ENCODE data around the gene CHRM4. TPM values are rescaled to one million over a fixed set of nuclear protein-coding genes. Genes with fewer than 3 reads are reported as not detected.
"Not testable (repeated sequence)": the region's sequence is repeated elsewhere in the genome, so short reads cannot be mapped to it uniquely, and the experiment has no call there.

The CHRM4 gene
- total RNA-seq, 1 donor from 2014 or later, result 8.5 TPM

DNA sequence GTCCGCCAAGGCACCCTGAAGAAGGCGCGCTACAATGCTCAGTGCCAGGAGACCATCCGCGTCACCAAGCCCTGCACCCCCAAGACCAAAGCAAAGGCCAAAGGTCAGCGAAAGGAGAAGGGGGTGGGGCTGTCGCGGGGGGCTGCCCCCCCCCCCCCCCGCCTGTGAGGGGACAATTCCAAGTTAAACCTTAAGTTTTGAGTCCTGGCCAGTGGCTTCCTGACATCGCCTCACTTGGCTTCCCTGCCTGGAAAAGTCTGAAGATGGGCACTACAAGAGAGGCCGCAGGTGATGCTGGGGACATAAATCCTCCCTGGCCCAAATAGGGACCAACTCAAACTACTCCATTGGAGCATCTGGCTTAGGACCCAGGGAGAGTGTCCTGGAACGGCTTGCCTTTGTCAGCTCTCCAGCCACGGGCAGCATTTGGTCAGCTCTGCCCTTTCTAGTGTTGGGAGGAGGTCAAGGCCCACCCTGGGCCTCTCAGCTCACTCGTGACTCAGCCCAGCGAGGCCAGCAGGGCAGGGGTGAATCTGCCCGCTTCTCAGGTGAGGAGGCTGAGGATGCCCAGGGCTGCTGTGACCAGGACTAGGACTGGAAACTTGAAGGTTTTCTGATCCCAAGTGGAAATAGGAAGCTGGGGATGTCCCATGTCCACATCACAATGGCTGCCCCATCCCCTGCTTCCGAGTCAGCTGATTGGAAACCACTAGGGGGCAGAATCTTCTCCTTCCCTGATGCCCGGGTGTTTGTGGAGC, 8.8 kb downstream of the CHRM4 start:
- peak overlapping the region; percentile 70 for H3K27ac Mint-ChIP-seq (ENCODE audit: unreplicated experiment)
- H3K4me3 Mint-ChIP-seq (ENCODE audit: unreplicated experiment), result peak overlapping the region; percentile 85
- H3K27me3 Mint-ChIP-seq (ENCODE audit: unreplicated experiment), result peaks cover 14% of the 10 kb centered on the region
- TF ChIP-seq, protein P1, sequence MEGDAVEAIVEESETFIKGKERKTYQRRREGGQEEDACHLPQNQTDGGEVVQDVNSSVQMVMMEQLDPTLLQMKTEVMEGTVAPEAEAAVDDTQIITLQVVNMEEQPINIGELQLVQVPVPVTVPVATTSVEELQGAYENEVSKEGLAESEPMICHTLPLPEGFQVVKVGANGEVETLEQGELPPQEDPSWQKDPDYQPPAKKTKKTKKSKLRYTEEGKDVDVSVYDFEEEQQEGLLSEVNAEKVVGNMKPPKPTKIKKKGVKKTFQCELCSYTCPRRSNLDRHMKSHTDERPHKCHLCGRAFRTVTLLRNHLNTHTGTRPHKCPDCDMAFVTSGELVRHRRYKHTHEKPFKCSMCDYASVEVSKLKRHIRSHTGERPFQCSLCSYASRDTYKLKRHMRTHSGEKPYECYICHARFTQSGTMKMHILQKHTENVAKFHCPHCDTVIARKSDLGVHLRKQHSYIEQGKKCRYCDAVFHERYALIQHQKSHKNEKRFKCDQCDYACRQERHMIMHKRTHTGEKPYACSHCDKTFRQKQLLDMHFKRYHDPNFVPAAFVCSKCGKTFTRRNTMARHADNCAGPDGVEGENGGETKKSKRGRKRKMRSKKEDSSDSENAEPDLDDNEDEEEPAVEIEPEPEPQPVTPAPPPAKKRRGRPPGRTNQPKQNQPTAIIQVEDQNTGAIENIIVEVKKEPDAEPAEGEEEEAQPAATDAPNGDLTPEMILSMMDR (IDR thresholded peaks at IDR 0.05; ENCODE audit: partially characterized antibody, unreplicated experiment), result peak; percentile 80
- H3K4me1 Mint-ChIP-seq (ENCODE audit: low read depth, unreplicated experiment), result peaks cover 25% of the 10 kb centered on the region
- H3K9me3 Mint-ChIP-seq (ENCODE audit: unreplicated experiment), result peaks cover 24% of the 10 kb centered on the region
- DNase-seq, result peak; percentile 70
- H3K36me3 Mint-ChIP-seq (ENCODE audit: unreplicated experiment), result peaks cover 10% of the 10 kb centered on the region

DNA sequence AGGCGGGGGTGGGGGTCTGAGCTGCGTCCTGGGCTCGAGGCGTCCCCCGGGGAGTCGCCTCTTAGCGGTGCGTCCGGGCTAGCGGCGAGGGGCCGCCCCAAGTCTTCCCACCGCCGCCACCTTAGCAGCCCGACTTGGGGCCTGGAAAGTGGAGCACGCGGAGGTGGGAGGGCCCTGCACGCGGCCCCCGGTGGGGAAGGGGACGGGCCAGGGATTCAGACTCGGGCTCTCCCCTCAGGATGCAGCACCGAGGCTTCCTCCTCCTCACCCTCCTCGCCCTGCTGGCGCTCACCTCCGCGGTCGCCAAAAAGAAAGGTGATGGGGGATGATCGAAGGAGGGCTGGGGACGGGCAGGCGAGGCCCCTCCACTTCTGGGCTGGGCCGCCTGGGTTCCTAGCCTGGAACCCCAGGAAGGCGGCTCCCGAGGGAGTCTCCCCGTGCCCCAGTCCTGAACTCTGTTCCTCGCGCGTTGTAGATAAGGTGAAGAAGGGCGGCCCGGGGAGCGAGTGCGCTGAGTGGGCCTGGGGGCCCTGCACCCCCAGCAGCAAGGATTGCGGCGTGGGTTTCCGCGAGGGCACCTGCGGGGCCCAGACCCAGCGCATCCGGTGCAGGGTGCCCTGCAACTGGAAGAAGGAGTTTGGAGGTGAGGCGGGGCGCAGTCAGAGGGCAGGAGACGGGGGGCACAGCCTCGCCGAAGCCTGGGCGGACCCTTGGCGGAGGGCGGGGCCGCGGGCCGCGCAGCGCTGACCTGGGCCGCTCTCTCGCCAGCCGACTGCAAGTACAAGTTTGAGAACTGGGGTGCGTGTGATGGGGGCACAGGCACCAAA, 9.5 kb downstream of the CHRM4 start:
- Mint-ChIP-seq H3K27ac (ENCODE audit: unreplicated experiment) (peak overlapping the region; percentile 64), H3K4me3 (ENCODE audit: unreplicated experiment) (peak overlapping the region; percentile 85), H3K36me3 (ENCODE audit: unreplicated experiment) (peaks cover 10% of the 10 kb centered on the region), H3K4me1 (ENCODE audit: low read depth, unreplicated experiment) (peaks cover 23% of the 10 kb centered on the region), H3K27me3 (ENCODE audit: unreplicated experiment) (peaks cover 14% of the 10 kb centered on the region), H3K9me3 (ENCODE audit: unreplicated experiment) (peaks cover 26% of the 10 kb centered on the region)
- DNase-seq, result peak; percentile 62
- TF ChIP-seq, protein P1 (IDR thresholded peaks at IDR 0.05; ENCODE audit: partially characterized antibody, unreplicated experiment), result peak; percentile 21

DNA sequence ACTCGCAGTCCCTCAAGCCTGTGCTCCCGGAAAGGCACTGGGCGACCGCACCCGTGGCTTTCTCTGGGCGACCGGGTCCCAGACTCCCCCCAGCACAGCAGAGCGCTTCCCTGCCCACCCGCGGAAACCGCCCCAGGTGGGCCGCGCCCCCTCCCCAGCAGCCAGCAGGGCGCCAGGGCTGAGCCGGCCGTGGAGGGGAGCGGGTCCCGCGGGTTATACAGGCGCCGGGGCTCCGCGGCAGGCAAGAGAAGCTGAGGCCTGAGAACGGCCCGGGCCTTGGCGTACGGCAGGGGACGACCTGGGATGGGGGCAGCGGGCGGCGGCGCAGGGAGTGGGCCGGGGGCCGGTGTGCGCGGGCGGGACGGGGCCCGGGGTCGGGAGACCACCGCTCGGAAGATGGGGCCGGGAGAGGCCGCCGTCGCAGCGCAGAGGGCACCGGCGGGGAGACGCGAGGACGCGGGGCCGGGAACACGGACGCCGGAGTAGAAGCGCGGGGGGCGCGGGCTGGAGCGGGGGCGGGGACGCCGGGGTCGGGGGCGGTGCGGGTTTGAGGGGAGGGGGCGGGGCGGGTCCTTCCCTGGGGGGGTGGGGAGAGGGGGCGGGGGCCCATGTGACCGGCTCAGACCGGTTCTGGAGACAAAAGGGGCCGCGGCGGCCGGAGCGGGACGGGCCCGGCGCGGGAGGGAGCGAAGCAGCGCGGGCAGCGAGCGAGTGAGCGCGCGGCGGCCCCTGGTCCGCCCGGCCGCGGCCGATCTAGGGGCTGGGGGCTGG, 10.3 kb downstream of the CHRM4 start, which contains the start of gene MDK:
TSS of gene MDK (plus strand) at position 622 of the 771 bp plus-strand sequence. CDS start 389 bp downstream, outside the sequence.
- peaks cover 19% of the 10 kb centered on the region for H3K4me1 Mint-ChIP-seq (ENCODE audit: low read depth, unreplicated experiment)
- peak; percentile 83 for DNase-seq
- peaks cover 5% of the 10 kb centered on the region for H3K36me3 Mint-ChIP-seq (ENCODE audit: unreplicated experiment)
- H3K27ac Mint-ChIP-seq (ENCODE audit: unreplicated experiment), result peak within 1 kb of the TSS; percentile 64
- H3K27me3 Mint-ChIP-seq (ENCODE audit: unreplicated experiment), result peaks cover 11% of the 10 kb centered on the region
- H3K9me3 Mint-ChIP-seq (ENCODE audit: unreplicated experiment), result peaks cover 22% of the 10 kb centered on the region
- H3K4me3 Mint-ChIP-seq (ENCODE audit: unreplicated experiment), result peak within 1 kb of the TSS; percentile 85
- TF ChIP-seq, protein P1 (IDR thresholded peaks at IDR 0.05; ENCODE audit: partially characterized antibody, unreplicated experiment), result no peak

DNA sequence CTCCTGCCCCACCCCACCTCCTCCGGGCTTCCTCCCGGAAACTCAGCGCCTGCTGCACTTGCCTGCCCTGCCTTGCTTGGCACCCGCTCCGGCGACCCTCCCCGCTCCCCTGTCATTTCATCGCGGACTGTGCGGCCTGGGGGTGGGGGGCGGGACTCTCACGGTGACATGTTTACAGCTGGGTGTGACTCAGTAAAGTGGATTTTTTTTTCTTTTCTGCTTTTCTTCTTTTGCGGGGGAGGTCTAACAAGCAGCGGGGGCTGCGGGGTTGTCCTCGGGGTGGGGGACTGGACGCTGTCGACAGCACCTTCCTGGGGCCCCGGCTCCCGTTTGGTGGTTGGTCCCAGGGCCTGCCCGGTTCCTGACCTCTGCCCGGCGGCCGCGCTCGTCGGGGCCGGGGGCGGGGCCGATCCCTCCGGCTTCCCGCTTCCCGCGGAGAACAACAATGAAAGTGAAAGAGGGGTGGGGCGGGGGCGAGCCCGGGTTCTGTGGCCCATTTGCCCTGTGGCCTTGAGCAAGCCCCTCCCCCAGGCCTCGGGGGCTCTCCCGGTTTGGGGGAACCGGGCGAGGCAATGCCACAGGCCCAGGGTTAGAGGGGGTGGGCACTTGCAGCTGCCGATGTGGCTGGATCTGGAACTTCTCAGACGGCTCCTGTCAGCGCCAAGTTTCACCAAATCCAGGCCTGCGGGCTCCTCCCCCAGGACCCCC, 11.1 kb downstream of the CHRM4 start:
- H3K36me3 Mint-ChIP-seq (ENCODE audit: unreplicated experiment), result no peaks in the 10 kb centered on the region
- peaks cover 19% of the 10 kb centered on the region for H3K4me1 Mint-ChIP-seq (ENCODE audit: low read depth, unreplicated experiment)
- DNase-seq, result peak; percentile 75
- TF ChIP-seq, protein P1 (IDR thresholded peaks at IDR 0.05; ENCODE audit: partially characterized antibody, unreplicated experiment), result no peak
- H3K27ac Mint-ChIP-seq (ENCODE audit: unreplicated experiment), result peak overlapping the region; percentile 85
- peaks cover 9% of the 10 kb centered on the region for H3K27me3 Mint-ChIP-seq (ENCODE audit: unreplicated experiment)
- H3K4me3 Mint-ChIP-seq (ENCODE audit: unreplicated experiment), result peak overlapping the region; percentile 84
- peaks cover 15% of the 10 kb centered on the region for H3K9me3 Mint-ChIP-seq (ENCODE audit: unreplicated experiment)

DNA sequence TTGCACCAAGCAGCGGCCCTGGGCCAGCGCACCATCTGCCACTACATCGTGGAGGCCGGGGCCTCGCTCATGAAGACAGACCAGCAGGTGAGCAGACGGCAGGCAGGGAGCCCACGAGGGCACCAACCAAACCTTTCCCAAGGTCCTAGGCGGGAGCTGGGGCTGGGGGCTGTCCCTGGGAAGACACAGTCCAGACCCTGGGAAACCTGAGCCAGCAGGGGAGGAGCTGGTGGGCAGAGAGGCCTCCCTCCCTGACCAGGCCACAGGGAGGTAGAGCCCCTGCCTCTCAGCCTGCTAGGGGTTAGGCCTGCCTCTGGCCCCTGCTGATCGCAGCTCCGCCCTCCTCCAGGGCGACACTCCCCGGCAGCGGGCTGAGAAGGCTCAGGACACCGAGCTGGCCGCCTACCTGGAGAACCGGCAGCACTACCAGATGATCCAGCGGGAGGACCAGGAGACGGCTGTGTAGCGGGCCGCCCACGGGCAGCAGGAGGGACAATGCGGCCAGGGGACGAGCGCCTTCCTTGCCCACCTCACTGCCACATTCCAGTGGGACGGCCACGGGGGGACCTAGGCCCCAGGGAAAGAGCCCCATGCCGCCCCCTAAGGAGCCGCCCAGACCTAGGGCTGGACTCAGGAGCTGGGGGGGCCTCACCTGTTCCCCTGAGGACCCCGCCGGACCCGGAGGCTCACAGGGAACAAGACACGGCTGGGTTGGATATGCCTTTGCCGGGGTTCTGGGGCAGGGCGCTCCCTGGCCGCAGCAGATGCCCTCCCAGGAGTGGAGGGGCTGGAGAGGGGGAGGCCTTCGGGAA, 11.9 kb downstream of the CHRM4 start:
- H3K27ac Mint-ChIP-seq (ENCODE audit: unreplicated experiment), result peak overlapping the region; percentile 95
- H3K4me1 Mint-ChIP-seq (ENCODE audit: low read depth, unreplicated experiment), result peaks cover 15% of the 10 kb centered on the region
- peaks cover 12% of the 10 kb centered on the region for H3K9me3 Mint-ChIP-seq (ENCODE audit: unreplicated experiment)
- not testable (repeated sequence) for H3K36me3 Mint-ChIP-seq (ENCODE audit: unreplicated experiment); H3K27me3 Mint-ChIP-seq (ENCODE audit: unreplicated experiment)
- peak; percentile 85 for DNase-seq
- peak overlapping the region; percentile 82 for H3K4me3 Mint-ChIP-seq (ENCODE audit: unreplicated experiment)

Measured in glutamatergic neuron (in vitro differentiated cells).